ENCODE measurements around the gene MIF.

MIF gene

GRCh38 chr22:23893945-23894709 lies at the start of gene MIF:
MIF (plus strand) TSS chr22:23894383; CDS start chr22:23894475, 92 bp downstream.
- ATAC-seq, result peak; percentile 89
- no peak for TF ChIP-seq ISL1 (CRISPR knock-in tag; IDR thresholded peaks at IDR 0.05)
- TF ChIP-seq CSRNP3 (CRISPR knock-in tag; IDR thresholded peaks at IDR 0.05), result no peak
- no peak for TF ChIP-seq CREB5 (CRISPR knock-in tag; IDR thresholded peaks at IDR 0.05; ENCODE audit: low read depth)
- no peak for TF ChIP-seq ZC3H10 (CRISPR knock-in tag; IDR thresholded peaks at IDR 0.05)
- no peak for TF ChIP-seq TOX (CRISPR knock-in tag; IDR thresholded peaks at IDR 0.05; ENCODE audit: borderline replicate concordance)
- TF ChIP-seq BACH2 (CRISPR knock-in tag; IDR thresholded peaks at IDR 0.05; ENCODE audit: borderline replicate concordance), result no peak
- no peak for TF ChIP-seq ZFP3 (CRISPR knock-in tag; IDR thresholded peaks at IDR 0.05)

GRCh38 chr22:23844739-23845202 lies 49.4 kb upstream of the MIF start:
- no peak for ATAC-seq
- TF ChIP-seq CREB5 (CRISPR knock-in tag; IDR thresholded peaks at IDR 0.05; ENCODE audit: low read depth) (no peak), TCF4 (CRISPR knock-in tag; IDR thresholded peaks at IDR 0.05; ENCODE audit: borderline replicate concordance) (no peak), GLIS3 (CRISPR knock-in tag; IDR thresholded peaks at IDR 0.05) (no peak), PATZ1 (CRISPR knock-in tag; IDR thresholded peaks at IDR 0.05; ENCODE audit: borderline replicate concordance) (no peak), OSR1 (CRISPR knock-in tag; IDR thresholded peaks at IDR 0.05) (no peak), ZC3H10 (CRISPR knock-in tag; IDR thresholded peaks at IDR 0.05) (no peak), ZNF70 (CRISPR knock-in tag; IDR thresholded peaks at IDR 0.05) (no peak), PPARA (CRISPR knock-in tag; IDR thresholded peaks at IDR 0.05; ENCODE audit: borderline replicate concordance) (no peak), RARB (CRISPR knock-in tag; IDR thresholded peaks at IDR 0.05) (no peak), ZFP3 (CRISPR knock-in tag; IDR thresholded peaks at IDR 0.05) (no peak), BACH2 (CRISPR knock-in tag; IDR thresholded peaks at IDR 0.05; ENCODE audit: borderline replicate concordance) (no peak), CSRNP3 (CRISPR knock-in tag; IDR thresholded peaks at IDR 0.05) (no peak), TOX (CRISPR knock-in tag; IDR thresholded peaks at IDR 0.05; ENCODE audit: borderline replicate concordance) (no peak), POU6F1 (CRISPR knock-in tag; IDR thresholded peaks at IDR 0.05; ENCODE audit: borderline replicate concordance, low read depth) (no peak), ZFP30 (CRISPR knock-in tag; IDR thresholded peaks at IDR 0.05) (no peak), ZNF8 (CRISPR knock-in tag; IDR thresholded peaks at IDR 0.05) (no peak), SNAI2 (CRISPR knock-in tag; IDR thresholded peaks at IDR 0.05) (no peak), ESRRG (CRISPR knock-in tag; IDR thresholded peaks at IDR 0.05) (no peak), ARNTL (CRISPR knock-in tag; IDR thresholded peaks at IDR 0.05; ENCODE audit: borderline replicate concordance, low read depth) (no peak), ZNF565 (CRISPR knock-in tag; conservative IDR thresholded peaks at IDR 0.05; ENCODE audit: low read depth) (no peak)

Measured in SK-N-SH treated with all-trans-retinoic acid at 6 μM for 48 hours (cell line).